WTC11 (cell line): ENCODE results near the gene TMEM140. TPM values are rescaled to one million over a fixed set of nuclear protein-coding genes. Genes with fewer than 3 reads are reported as not detected.

ENCODE experiments used
- ATAC-seq: fragments of 200-7000 bp; cut with Tn5 transposase; 2 replicates; pipeline ENCODE4 v1.10.0; 2021; ENCODE audit warnings: mild to moderate bottlenecking, moderate library complexity
- CTCF ChIA-PET: fragments of 300-600 bp; sonication (Branson Sonifier 250); formaldehyde crosslinking; loops from one replicate; lab custom pipeline; 2021; ENCODE audit warnings: antibody characterized with exemption; lab: Charles Lee
- POLR2A ChIA-PET: fragments of 350-600 bp; sonication (Branson Sonifier 250); formaldehyde crosslinking; loops from one replicate; lab custom pipeline; 2021; ENCODE audit warnings: antibody characterized with exemption; lab: Charles Lee
- DNase-seq: peaks from one replicate; pipeline ENCODE4 v3.0.0; 2021; ENCODE audit warnings: low spot score
- H3K27ac Mint-ChIP-seq: 2 replicates; pipeline ENCODE4 v1.8.0; 2021; ENCODE audit warnings: mixed read lengths
- H3K27me3 Mint-ChIP-seq: 2 replicates; pipeline ENCODE4 v1.8.0; 2021; ENCODE audit warnings: low read depth, mild to moderate bottlenecking, moderate library complexity, mixed read lengths
- H3K36me3 Mint-ChIP-seq: 2 replicates; pipeline ENCODE4 v1.8.0; 2021; ENCODE audit warnings: mixed read lengths
- H3K4me1 Mint-ChIP-seq: 2 replicates; pipeline ENCODE4 v1.8.0; 2022; ENCODE audit warnings: mixed read lengths
- H3K4me3 Mint-ChIP-seq: 2 replicates; pipeline ENCODE4 v1.8.0; 2021; ENCODE audit warnings: mild to moderate bottlenecking, moderate library complexity, mixed read lengths
- H3K9me3 Mint-ChIP-seq: 2 replicates; pipeline ENCODE4 v1.8.0; 2021; ENCODE audit warnings: mixed read lengths
- ESRRA ChIP-seq: sonication (generic); formaldehyde crosslinking; IDR thresholded peaks from 2 replicates; pipeline ENCODE4 v1.8.1; 2022; ENCODE audit warnings: mild to moderate bottlenecking, missing genetic modification reagents, borderline replicate concordance
- FOXJ3 ChIP-seq: sonication (generic); formaldehyde crosslinking; IDR thresholded peaks from 2 replicates; pipeline ENCODE4 v1.9.0; 2021; ENCODE audit warnings: missing genetic modification reagents, mild to moderate bottlenecking, borderline replicate concordance
- FOXP1 ChIP-seq: sonication (generic); formaldehyde crosslinking; IDR thresholded peaks from 2 replicates; pipeline ENCODE4 v1.8.0; 2022; ENCODE audit warnings: missing genetic modification reagents, mild to moderate bottlenecking, moderate library complexity, borderline replicate concordance
- GABPB1 ChIP-seq: sonication (generic); formaldehyde crosslinking; IDR thresholded peaks from 2 replicates; pipeline ENCODE4 v1.8.1; 2023; ENCODE audit warnings: mild to moderate bottlenecking, missing genetic modification reagents
- GRHL2 ChIP-seq: fragments of 250-450 bp; sonication (Bioruptor Pico); IDR thresholded peaks from 2 replicates; pipeline ENCODE4 v1.8.0; 2022; ENCODE audit warnings: mild to moderate bottlenecking, moderate library complexity; ENCODE audit not compliant: insufficient replicate concordance, severe bottlenecking
- IRF2 ChIP-seq: sonication (generic); formaldehyde crosslinking; IDR thresholded peaks from 2 replicates; pipeline ENCODE4 v1.8.0; 2022; ENCODE audit warnings: low read depth, missing genetic modification reagents, borderline replicate concordance
- MXD4 ChIP-seq: fragments of 250-450 bp; sonication (Bioruptor Pico); IDR thresholded peaks from 2 replicates; pipeline ENCODE4 v1.8.0; 2021; ENCODE audit warnings: mild to moderate bottlenecking, moderate library complexity, borderline replicate concordance
- NFATC4 ChIP-seq: fragments of 250-450 bp; sonication (Bioruptor Pico); IDR thresholded peaks from 2 replicates; pipeline ENCODE4 v1.9.0; 2021; ENCODE audit warnings: mild to moderate bottlenecking
- NFYB ChIP-seq: sonication (generic); formaldehyde crosslinking; conservative IDR thresholded peaks from 2 replicates; pipeline ENCODE4 v1.8.0; 2022; ENCODE audit warnings: low read depth, missing genetic modification reagents
- OVOL2 ChIP-seq: fragments of 250-450 bp; sonication (Bioruptor Pico); IDR thresholded peaks from 2 replicates; pipeline ENCODE4 v1.9.0; 2021; ENCODE audit warnings: mild to moderate bottlenecking, borderline replicate concordance
- PRRX2 ChIP-seq: fragments of 250-450 bp; sonication (Bioruptor Pico); IDR thresholded peaks from 2 replicates; pipeline ENCODE4 v1.8.0; 2021; ENCODE audit warnings: mild to moderate bottlenecking
- RORB ChIP-seq: fragments of 250-450 bp; sonication (Bioruptor Pico); IDR thresholded peaks from 2 replicates; pipeline ENCODE4 v1.9.0; 2021; ENCODE audit warnings: mild to moderate bottlenecking
- SP1 ChIP-seq: sonication (generic); formaldehyde crosslinking; conservative IDR thresholded peaks from 2 replicates; pipeline ENCODE4 v1.8.1; 2022; ENCODE audit warnings: missing genetic modification reagents
- TEAD4 ChIP-seq: sonication (generic); formaldehyde crosslinking; IDR thresholded peaks from 2 replicates; pipeline ENCODE4 v1.8.0; 2022; ENCODE audit warnings: mild to moderate bottlenecking, missing genetic modification reagents
- ZNF138 ChIP-seq: sonication (generic); formaldehyde crosslinking; conservative IDR thresholded peaks from 2 replicates; pipeline ENCODE4 v1.8.1; 2022; ENCODE audit warnings: mild to moderate bottlenecking, moderate library complexity, missing genetic modification reagents
- ZNF232 ChIP-seq: sonication (generic); formaldehyde crosslinking; IDR thresholded peaks from 2 replicates; pipeline ENCODE4 v1.8.0; 2022; ENCODE audit warnings: mild to moderate bottlenecking, missing genetic modification reagents
- ZNF416 ChIP-seq: fragments of 250-450 bp; sonication (Bioruptor Pico); IDR thresholded peaks from 2 replicates; pipeline ENCODE4 v1.9.0; 2021; ENCODE audit warnings: mild to moderate bottlenecking, inconsistent platforms
- total RNA-seq: library from RNA; stranded (reverse); gene quantifications from 3 replicates; pipeline ENCODE4 v1.2.3, GENCODE V29; 2021
- TF ChIP-seq, protein P1 (sequence below): sonication (generic); formaldehyde crosslinking; IDR thresholded peaks from 2 replicates; pipeline ENCODE4 v1.8.1; 2023; ENCODE audit warnings: mild to moderate bottlenecking, missing genetic modification reagents
- TF ChIP-seq, protein P2 (sequence below): sonication (generic); formaldehyde crosslinking; IDR thresholded peaks from 2 replicates; pipeline ENCODE4 v1.8.0; 2023; ENCODE audit warnings: missing genetic modification reagents
- TF ChIP-seq, protein P3 (sequence below): fragments of 250-450 bp; sonication (Bioruptor Pico); IDR thresholded peaks from 2 replicates; pipeline ENCODE4 v1.9.0; 2021; ENCODE audit warnings: mild to moderate bottlenecking
- TF ChIP-seq, protein P4 (sequence below): sonication (generic); formaldehyde crosslinking; IDR thresholded peaks from 2 replicates; pipeline ENCODE4 v1.8.1; 2023; ENCODE audit warnings: mild to moderate bottlenecking, missing genetic modification reagents, moderate library complexity
- TF ChIP-seq, protein P5 (sequence below): sonication (generic); formaldehyde crosslinking; IDR thresholded peaks from 2 replicates; pipeline ENCODE4 v1.8.1; 2022; ENCODE audit warnings: low read depth, mild to moderate bottlenecking, moderate library complexity, missing genetic modification reagents, borderline replicate concordance

Gene TMEM140
- total RNA-seq, 1 experiment from 2014 or later = not detected

DNA sequence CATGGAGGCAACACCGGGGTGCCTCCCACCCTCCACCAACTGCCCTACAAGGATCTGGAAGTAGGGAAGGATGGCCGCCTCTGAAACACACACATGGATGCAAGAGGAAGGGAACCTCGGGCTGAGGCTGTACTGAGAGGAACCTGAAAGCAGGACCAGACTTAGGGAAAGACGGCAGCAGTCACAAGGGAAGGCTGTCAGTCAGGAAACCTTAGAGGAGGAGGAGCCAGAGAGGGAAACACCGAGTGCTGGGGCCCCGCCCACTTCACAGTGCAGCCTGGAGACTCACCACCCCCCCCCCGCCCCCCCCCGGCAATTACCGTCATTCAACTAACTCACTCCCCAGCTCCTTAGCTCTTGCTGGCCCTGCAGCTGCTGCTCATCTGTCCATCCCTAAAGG, 20.1 kb downstream of the TMEM140 start (continued):
- TF ChIP-seq, protein P1, sequence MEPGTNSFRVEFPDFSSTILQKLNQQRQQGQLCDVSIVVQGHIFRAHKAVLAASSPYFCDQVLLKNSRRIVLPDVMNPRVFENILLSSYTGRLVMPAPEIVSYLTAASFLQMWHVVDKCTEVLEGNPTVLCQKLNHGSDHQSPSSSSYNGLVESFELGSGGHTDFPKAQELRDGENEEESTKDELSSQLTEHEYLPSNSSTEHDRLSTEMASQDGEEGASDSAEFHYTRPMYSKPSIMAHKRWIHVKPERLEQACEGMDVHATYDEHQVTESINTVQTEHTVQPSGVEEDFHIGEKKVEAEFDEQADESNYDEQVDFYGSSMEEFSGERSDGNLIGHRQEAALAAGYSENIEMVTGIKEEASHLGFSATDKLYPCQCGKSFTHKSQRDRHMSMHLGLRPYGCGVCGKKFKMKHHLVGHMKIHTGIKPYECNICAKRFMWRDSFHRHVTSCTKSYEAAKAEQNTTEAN = no peak
- TF ChIP-seq NFYB (CRISPR knock-in tag) = no peak
- TF ChIP-seq, protein P2, sequence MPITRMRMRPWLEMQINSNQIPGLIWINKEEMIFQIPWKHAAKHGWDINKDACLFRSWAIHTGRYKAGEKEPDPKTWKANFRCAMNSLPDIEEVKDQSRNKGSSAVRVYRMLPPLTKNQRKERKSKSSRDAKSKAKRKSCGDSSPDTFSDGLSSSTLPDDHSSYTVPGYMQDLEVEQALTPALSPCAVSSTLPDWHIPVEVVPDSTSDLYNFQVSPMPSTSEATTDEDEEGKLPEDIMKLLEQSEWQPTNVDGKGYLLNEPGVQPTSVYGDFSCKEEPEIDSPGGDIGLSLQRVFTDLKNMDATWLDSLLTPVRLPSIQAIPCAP (CRISPR knock-in tag) = no peak
- TF ChIP-seq RORB (CRISPR knock-in tag) = no peak
- no peak for TF ChIP-seq NFATC4 (CRISPR knock-in tag)
- TF ChIP-seq SP1 (CRISPR knock-in tag) = no peak
- TF ChIP-seq ZNF232 (CRISPR knock-in tag) = no peak
- TF ChIP-seq, protein P3, sequence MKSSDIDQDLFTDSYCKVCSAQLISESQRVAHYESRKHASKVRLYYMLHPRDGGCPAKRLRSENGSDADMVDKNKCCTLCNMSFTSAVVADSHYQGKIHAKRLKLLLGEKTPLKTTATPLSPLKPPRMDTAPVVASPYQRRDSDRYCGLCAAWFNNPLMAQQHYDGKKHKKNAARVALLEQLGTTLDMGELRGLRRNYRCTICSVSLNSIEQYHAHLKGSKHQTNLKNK (CRISPR knock-in tag) = no peak
- no peak for TF ChIP-seq ESRRA (CRISPR knock-in tag)
- TF ChIP-seq PRRX2 (CRISPR knock-in tag) = no peak
- TF ChIP-seq ZNF138 = no peak

DNA sequence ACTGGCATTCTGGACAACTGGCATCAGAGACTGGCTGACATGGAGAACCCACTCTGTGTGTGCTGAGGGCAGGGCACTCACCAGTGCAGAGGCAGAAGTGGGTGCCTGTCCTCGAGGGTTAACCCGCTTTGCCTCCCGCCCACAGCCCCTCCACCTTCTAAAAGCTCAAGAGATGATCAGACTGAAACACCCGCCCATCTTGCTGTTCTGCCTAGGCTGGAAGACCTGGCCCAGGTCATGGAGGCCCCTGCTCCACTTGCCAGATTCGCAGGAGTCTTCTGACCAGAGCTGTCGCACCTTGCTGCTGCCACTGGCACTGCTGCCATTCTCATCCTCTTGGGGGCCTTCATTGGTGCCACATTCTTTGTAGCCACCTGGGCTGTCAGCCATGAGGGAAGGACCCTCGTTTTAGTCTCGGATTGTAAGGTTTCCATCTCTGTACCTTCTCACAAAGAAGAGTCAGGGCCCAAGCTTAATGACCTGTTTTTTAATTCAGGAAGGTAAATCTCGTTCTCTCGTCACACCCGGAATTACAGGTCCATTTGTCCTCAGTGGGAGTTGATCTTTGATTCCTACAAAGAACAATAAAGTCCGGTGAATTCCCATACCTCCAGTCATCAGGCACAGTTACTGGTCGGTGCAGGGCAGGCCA, 20.7 kb downstream of the TMEM140 start:
- Mint-ChIP-seq H3K4me1 (peaks cover 31% of the 10 kb centered on the region), H3K4me3 (peak overlapping the region; percentile 90), H3K36me3 (peaks cover 52% of the 10 kb centered on the region), H3K9me3 (peaks cover 4% of the 10 kb centered on the region; the same call in 1 of the 2 replicates), H3K27ac (peak overlapping the region; percentile 83), H3K27me3 (no peaks in the 10 kb centered on the region)
- ATAC-seq = no peak
- no peak for DNase-seq
- ChIA-PET POLR2A (no interaction called here), CTCF (interaction anchor here (0.9 to 1.9 kb wide), 12 partner anchors 8 to 201 kb away, joined by 3 to 8 read pairs (median 4); partner anchors contain the start of genes AGBL3 and WDR91)
- TF ChIP-seq OVOL2 (CRISPR knock-in tag) (no peak), FOXJ3 (CRISPR knock-in tag) (no peak), TEAD4 (no peak), GRHL2 (CRISPR knock-in tag) (no peak), ZNF138 (no peak), MXD4 (CRISPR knock-in tag) (no peak), FOXP1 (no peak), ZNF416 (CRISPR knock-in tag) (no peak), IRF2 (CRISPR knock-in tag) (no peak), GABPB1 (CRISPR knock-in tag) (no peak)
- TF ChIP-seq, protein P4, sequence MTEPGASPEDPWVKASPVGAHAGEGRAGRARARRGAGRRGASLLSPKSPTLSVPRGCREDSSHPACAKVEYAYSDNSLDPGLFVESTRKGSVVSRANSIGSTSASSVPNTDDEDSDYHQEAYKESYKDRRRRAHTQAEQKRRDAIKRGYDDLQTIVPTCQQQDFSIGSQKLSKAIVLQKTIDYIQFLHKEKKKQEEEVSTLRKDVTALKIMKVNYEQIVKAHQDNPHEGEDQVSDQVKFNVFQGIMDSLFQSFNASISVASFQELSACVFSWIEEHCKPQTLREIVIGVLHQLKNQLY (CRISPR knock-in tag) = no peak
- TF ChIP-seq, protein P5, sequence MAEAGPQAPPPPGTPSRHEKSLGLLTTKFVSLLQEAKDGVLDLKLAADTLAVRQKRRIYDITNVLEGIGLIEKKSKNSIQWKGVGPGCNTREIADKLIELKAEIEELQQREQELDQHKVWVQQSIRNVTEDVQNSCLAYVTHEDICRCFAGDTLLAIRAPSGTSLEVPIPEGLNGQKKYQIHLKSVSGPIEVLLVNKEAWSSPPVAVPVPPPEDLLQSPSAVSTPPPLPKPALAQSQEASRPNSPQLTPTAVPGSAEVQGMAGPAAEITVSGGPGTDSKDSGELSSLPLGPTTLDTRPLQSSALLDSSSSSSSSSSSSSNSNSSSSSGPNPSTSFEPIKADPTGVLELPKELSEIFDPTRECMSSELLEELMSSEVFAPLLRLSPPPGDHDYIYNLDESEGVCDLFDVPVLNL (CRISPR knock-in tag) = no peak
